NCI-H82 (cell line): Measurements from ENCODE around the gene MAT2B.

ENCODE experiments used
- DNase-seq: peaks from one replicate; lab custom pipeline; 2025; lab: John Stamatoyannopoulos, UW

Gene MAT2B

GRCh38 chr5:163505368-163506094 is at the start of gene MAT2B:
MAT2B (plus strand) TSS chr5:163505619; CDS start chr5:163505687, 68 bp downstream.
- peak; percentile 96 for DNase-seq

DNA sequence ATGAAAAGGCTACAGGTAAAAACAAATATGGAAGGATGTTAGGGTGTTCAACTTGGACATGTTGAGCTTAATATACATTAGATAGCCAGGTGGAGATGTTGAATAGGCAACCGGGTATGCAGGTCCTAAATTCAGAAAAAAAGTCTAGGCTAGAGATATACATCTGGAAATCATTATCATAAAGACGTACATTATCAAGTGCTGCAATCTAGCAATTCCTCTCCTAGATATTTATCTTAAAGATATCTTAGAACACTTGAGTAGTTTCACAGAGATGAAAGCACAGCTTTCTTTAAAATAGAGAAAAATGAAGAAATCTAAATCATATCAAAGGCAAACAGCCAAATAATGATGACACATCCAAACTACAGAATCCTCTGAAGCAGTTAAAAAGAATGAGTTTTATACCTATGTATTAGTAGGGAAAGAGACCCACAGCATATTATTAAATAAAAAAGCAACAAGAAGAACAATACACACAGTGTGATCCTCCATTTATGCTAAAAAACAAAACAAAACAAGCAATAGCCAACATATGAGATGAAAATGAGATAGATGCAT is 49.3 kb upstream of the MAT2B start:
- no peak for DNase-seq

DNA sequence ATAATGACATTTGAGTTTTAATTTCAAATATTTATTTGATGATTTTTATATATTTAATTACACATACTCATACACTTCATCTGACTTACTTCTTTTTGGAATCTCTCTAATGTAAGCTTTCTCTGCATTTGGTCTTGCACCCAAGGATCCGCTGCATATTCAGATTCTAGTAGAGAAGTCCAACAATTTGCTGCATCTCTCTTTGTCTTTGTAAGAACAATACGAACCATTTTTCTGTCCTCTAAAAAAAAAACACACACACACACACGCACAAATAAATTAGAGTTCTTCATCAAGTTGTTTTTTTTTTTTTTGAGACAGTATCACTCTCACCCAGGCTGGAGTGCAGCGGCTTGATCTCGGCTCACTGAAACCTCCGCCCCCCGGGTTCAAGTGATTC is 48.6 kb upstream of the MAT2B start:
- DNase-seq = no peak

- peak; percentile 31 for DNase-seq
Observed at GRCh38 chr5:163458778-163459385, 46.5 kb upstream of the MAT2B start.

DNA sequence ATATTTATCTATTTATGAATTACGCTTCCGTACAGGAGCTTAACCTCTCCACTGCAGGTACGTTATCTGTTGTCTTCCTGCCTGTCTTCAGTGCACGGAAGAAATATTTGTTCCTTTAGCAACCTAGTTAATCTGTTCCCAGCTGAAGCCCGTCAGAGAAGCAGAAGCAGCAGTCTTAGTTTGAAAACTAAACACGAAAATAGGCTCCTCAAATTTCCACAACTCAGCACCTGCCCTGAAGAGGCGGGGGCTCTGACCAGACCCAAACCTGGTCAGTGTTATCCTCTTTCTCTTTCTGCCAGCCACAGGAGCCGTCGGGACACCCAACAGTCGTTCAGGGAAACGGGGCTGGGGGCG is 46.0 kb upstream of the MAT2B start:
- no peak for DNase-seq

GRCh38 chr5:163459819-163460561 is 45.4 kb upstream of the MAT2B start, which contains the start of gene NUDCD2:
NUDCD2 (minus strand) TSS chr5:163460102; CDS start chr5:163460050, 52 bp downstream.
- peak; percentile 98 for DNase-seq

- peak; percentile 89 for DNase-seq
Observed at GRCh38 chr5:163460562-163461171, 44.8 kb upstream of the MAT2B start, which contains the start of gene HMMR. HMMR (plus strand) TSS chr5:163460632; CDS start chr5:163460693, 61 bp downstream.

DNA sequence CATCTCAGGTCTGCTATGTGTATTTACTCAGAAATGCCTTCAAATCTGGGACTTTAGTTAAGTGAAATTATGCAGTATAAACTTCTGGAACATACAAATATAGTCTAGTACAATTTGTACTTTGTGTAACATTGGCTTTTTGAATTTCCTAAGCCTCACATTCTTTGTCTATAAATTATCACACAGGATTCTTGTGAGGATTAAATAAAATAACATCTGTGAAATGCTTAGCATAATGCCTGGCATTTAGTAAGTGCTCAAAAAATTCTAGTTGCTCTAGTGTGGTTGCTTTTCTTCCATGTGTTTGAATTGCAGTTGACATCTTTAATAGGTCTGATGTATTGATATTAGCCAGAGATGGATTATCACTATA is 42.4 kb upstream of the MAT2B start:
- DNase-seq = no peak

GRCh38 chr5:163467682-163468081 is 37.7 kb upstream of the MAT2B start:
- DNase-seq = no peak

DNA sequence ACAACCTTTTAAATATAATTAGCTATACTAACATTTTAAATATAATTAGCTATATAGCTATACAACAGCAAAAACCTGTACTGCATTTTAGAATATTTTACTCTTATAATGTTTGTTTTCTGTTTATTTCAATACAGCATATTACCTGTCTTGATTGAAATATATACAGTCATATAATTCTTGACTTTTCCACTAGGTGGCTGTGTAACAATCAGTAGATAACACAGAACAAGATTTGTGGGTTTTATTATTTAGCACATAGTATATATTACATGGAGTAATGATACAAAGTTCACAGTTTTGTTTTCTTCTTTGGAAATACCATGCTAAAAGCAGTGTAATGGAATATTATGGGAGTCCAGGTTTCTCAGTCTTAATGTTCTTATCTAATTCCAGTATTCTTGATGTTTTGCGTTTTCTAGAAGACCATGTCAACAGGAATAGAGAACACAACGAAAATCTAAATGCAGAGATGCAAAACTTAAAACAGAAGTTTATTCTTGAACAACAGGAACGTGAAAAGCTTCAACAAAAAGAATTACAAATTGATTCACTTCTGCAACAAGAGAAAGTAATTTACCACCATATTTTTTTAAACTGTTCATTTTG is 31.7 kb upstream of the MAT2B start:
- peak; percentile 5 for DNase-seq

- DNase-seq = no peak
Observed at GRCh38 chr5:163475411-163475810, 30.0 kb upstream of the MAT2B start.

- DNase-seq = no peak
Observed at GRCh38 chr5:163478126-163478981, 27.1 kb upstream of the MAT2B start.

DNA sequence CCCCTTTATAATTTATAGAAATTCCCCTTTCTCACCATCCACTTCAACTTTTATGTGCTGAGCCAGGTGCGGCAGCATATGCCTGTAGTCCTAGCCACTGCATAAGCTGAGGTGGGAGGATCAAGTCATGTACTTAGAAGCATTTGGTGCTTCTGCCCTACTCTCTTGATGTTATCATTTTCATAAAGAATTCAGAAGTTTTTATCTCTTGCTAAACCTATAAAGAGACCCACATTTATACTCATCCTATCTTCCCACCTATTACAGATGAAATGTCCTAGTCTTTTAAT is 26.5 kb upstream of the MAT2B start:
- DNase-seq = no peak

GRCh38 chr5:163489055-163489744 is 16.2 kb upstream of the MAT2B start:
- peak; percentile 38 for DNase-seq

DNA sequence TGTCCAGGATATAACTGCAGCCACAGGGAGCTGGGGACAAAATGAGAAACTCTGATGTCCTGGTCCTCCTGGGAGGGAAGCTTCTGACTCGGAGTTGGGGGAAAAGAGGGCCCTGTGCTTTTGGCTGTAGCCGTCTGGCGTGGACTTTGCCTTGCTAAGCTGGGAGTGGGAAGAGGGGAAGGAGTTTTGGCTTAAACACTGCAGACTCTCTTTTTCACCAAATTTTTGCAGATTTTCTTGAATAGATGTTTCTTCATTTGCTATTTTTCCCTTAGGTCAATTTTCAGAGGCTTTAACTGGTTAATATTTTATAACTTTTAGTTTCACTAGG is 15.7 kb upstream of the MAT2B start:
- DNase-seq = no peak

GRCh38 chr5:163496286-163496685 is 9.1 kb upstream of the MAT2B start:
- no peak for DNase-seq

- no peak for DNase-seq
Observed at GRCh38 chr5:163497315-163497714, 8.1 kb upstream of the MAT2B start.

- DNase-seq = no peak
Observed at GRCh38 chr5:163498886-163499285, 6.5 kb upstream of the MAT2B start.

DNA sequence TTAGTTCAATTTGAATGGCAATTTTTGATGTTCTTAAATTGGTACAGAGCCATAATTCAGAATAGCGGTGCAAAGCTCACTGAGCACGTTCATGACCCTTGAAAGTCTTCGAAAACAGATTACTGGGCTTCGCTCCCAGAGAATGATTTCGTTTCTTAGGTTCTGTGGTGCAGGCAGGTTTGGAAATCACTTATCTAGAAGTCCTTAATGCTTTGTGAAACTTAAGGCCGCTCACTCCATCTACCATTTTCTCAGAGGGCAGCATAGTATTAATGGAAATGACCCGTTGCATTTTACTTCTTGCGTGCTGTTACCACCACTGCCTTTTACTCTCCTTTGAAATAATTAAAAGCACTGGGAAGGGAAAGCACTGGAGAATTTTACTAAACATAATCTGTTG is 2.9 kb upstream of the MAT2B start:
- no peak for DNase-seq
